HG03039 (cell line): ENCODE data around the gene TMPRSS7.

Source experiments
- ATAC-seq: cut with Tn5 transposase; IDR thresholded peaks from one replicate; pipeline ENCODE4 v1.9.1; 2021; ENCODE audit warnings: mild to moderate bottlenecking, moderate library complexity; ENCODE audit not compliant: unreplicated experiment

Gene TMPRSS7

DNA sequence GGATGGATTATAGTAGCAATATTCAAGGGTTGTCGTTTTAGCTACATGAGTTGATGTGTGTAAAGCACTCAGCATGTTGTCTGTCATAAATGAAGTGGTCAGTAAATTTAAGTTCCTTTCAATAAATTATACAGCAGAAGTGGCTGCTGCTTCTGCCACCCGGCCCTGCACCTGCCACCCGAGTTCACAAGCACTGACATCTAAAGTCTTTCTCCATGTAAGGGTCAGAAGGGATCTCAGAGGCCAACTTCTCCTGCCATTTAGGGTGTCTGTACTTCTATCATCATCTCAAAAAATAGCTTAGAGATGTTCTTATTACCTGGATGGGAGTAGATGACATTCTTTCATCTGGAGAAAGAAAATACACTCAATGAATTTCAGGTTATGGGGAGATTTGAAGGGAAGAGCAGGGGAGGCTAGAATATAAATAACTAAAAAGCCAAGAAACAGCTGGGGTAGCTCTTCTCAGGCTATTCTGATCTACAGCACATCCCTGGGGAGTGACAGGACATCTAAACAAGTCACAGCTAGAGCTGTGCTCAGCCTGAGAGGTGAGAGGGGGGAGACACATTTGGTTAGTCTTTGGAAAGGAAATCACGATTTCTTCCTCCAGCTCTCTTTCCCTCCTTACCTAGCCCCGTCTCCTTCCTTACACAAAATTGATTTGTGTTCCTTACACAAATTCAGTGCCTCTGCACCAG lies 90.5 kb downstream of the TMPRSS7 start:
- ATAC-seq, result no peak

DNA sequence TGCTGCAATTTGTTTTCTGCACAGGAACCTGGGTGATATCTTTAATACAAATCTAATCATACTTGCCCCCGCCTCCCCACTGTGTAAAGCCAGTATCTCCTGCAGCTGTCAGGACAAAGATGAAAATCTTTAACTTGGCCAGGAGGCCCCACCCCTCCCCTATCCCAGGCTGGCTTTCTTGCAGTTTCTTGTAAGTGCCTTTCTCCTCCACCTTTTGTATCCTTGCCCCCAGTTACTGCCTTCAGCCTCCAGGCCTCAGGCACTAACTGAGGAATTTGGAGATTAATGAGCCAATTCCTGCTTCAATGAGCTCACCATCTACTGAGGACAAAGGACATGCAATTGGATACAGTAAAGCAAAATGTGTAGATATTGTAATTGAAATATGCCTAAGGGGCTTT lies 92.0 kb downstream of the TMPRSS7 start:
- no peak for ATAC-seq

DNA sequence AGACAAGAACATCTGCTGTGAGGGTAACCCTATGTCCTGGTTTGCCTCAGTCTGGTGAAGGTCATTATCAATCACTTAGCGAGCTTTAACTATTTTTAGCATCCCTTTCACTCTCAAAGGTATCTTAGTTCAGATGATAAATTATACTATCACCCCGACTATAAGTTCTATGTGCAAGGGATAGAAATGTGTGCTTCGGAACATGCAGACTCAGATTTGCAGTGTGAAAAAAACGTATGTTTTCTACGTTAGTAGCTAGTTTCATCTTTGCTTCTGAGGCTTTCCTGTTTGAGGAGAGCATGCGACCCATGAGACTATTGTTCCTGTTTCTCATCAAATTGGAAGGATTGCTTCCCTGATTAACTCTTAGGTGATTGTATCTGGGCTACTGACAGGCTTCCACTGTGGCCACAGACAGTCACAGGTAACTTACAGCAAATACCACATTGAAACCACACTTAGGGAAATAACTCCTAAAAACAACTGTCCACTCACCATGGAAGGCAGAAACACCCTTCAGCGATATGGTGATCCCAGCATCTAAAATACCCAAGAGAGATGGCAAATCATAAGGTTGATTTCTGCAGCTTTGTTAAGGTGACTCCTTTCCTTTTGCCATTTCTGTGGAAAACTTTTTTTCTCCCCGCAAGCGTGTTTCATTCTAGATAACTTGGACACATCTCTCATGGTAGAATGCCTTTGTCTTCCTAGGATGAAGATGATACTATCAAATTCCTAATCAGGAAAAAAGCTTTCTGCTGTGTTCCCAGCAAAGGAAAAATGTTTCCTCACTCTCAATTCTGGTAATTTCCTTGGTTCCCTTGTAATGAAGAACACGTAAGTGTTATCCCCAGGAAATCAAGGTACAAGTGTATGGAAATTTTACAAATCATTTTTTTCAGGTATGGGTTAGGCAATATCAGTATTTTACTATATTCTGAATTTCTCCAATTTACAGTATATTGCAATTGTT lies 93.3 kb downstream of the TMPRSS7 start:
- no peak for ATAC-seq

- peak; percentile 40 for ATAC-seq
Measured at GRCh38 chr3:112128843-112129727, 94.5 kb downstream of the TMPRSS7 start.

DNA sequence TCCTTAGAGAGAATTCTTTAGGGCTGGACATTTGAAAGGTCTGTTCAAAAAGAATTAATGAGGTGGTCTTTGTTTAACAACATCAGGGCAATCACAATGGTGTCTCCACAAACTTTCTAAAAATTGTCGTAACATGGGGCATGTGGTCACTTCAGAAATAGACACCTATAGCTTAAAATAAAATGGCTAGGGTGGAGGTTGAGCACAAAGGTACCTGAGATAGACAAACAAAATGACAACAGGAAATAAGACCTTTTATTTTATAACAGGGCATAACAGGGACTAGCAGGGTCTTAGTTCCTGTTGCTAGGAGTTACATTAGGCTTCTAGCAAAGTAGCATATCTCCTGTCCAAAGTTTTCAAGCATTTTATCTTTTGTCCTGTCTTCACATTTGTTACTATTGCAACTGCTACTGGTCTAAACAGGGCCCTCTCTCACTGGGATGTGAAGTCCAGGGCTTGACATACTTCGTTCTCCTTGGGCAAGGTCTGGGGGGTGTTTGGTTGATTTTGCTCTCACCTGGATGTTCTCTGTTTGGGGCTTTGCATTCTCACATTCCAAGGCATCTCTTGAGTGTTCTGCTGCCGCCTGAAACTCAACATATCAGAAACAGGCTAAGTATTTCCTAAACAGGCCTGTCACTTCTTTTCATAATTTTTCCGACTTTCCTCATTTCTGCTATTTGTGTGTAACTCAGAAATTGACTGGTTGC lies 95.5 kb downstream of the TMPRSS7 start:
- ATAC-seq, result no peak

DNA sequence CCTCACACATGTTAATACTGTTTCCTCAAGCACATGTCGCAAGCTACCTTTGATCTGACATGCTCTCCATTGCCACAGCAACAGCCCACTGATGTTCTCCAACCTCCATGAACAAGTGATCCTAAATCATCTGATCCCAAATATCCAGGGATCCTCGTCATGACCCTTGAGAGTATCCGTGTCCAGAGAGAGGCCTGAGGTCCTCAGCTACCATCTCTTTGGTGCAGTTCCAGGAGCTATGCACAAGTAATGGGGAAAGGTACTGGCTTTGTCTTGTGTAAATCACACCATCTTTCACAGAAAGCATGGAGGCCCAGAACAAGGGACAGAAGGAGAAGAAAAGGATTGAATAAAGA lies 96.1 kb downstream of the TMPRSS7 start:
- ATAC-seq, result no peak
